Measurements from ENCODE around the gene TMEM14C. TPM values are rescaled to one million over a fixed set of nuclear protein-coding genes. Genes with fewer than 3 reads are reported as not detected.
"Not testable (repeated sequence)": the region's sequence is repeated elsewhere in the genome, so short reads cannot be mapped to it uniquely, and the experiment has no call there.

TMEM14C gene
- polyA plus RNA-seq, 1 donor: 96.1 TPM

DNA sequence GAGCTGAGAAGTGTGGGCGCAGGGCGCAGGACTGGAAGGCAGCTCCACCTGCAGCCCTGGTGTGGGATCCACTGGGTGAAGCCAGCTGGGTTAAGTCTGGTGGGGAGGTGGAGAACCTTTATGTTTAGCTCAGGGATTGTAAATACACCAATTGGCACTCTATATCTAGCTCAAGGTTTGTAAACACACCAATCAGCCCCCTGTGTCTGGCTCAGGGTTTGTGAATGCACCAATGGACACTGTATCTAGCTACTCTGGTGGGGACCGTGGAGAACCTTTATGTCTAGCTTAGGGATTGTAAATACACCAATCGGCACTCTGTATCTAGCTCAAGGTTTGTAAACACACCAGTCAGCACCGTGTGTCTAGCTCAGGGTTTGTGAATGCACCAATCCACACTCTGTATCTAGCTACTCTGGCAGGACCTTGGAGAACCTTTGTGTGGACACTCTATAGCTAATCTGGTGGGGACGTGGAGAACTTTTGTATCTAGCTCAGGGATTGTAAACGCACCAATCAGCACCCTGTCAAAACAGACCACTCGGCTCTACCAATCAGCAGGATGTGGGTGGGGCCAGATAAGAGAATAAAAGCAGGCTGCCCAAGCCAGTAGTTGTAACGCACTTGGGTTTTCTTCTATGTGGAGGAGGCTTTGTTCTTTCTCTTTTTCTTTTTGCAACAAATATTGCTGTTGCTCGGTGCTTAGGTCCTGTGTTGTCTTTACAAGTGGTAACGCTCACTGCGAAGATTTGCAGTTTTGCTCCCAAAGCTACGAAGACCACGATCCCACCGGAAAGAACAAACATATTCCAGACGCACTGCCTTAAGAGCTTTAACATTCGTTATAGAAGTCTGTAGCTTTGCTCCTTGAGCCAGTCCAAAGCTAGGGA, 1.7 kb upstream of the TMEM14C start:
- DNase-seq (ENCODE audit: low read depth): not testable (repeated sequence)

DNA sequence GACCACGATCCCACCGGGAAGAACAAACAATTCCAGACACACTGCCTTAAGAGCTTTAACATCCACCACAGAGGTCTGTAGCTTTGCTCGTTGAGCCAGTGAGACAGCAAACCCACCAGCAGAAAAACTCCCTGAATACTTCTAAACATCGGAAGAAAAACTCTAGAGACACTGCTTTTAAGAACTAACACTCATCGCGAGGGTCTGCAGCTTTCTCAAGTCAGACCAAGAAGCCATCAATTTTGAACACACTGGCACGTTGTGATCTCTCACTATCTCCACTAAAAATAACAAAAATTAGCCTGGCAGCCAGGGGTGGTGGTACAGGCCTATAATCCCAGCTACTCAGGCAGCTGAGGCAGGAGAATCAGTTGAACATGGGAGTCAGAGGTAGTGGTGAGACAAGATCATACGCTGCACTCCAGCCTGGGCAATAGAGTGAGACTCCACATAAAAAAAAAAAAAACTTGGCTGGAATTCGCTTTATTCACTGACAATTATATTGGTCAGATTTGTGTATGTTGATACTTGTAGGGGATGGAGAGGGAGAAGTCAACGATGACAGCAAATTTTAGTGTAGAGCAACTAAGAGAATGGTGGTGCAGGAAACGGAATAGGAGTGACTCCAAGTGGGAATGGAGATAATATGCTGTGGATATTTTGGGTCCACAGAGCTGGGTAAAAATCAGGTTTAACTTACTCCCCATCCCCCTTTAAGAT, 860 bp upstream of the TMEM14C start:
- no peak for DNase-seq (ENCODE audit: low read depth)

DNA sequence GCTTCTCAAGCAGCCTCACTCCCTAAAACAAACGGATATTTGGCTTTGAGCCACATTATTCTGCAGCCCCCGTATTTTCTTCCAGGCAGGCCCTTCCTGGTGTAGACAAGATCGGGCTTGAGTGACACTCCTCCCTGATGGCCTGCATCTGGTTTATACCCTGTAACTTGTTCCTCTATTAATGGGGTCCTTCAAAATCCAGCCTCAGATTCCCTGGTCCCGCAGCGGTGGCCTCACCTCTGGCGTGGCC, 375 bp upstream of the TMEM14C start:
- no peak for DNase-seq (ENCODE audit: low read depth)

DNA sequence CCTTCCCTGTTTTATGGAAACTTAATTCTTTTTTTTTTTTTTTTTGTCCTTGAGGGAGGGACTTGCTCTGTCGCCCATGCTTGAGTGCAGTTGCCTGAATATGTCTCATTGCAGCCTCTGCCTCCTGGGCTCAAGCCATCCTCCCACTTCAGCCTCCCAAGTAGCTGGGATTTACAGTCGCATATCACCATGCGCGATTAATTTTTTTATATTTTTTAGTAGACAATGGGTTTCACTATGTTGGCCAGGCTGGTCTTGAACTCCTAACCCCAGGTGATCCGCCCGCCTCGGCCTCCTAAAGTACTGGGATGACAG, 654 bp downstream of the TMEM14C start:
- no peak for DNase-seq (ENCODE audit: low read depth)

DNA sequence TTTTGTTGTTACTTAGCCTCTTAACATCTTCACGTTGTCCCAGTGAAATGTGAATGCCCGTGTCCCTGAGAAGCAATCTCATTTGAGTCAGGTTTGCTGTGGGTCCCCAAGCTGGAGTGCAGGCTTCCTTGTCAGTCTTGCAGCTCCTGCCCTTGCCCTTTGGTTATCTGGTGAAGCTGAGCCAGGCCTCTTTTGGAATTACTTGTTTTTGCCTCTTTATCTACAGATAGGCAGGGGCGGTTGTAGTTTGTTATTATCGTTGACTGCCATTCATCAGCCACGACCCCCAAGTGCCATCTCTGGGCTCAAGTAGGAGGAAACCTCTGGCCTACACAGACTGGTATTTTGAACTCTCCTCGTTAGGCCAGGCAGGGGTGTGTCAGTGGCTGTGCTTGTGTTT, 2.2 kb downstream of the TMEM14C start:
- DNase-seq (ENCODE audit: low read depth): no peak

DNA sequence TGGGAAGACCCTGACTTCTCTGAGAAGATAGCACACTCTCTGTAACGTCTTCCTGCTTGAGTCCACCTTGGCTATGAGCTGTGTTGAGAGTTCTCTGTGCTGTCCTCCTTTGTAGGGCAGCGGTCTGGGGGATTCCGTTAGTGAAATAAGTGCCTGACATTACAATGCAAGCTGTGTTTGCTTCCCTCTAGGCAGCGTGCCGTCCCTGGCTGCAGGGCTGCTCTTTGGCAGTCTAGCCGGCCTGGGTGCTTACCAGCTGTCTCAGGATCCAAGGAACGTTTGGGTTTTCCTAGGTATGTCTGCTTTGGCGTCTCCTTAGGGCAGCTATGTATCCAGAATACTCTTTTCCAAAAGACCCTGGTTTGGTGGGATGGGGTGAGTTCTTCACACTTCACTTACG, 2.8 kb downstream of the TMEM14C start:
- no peak for DNase-seq (ENCODE audit: low read depth)

DNA sequence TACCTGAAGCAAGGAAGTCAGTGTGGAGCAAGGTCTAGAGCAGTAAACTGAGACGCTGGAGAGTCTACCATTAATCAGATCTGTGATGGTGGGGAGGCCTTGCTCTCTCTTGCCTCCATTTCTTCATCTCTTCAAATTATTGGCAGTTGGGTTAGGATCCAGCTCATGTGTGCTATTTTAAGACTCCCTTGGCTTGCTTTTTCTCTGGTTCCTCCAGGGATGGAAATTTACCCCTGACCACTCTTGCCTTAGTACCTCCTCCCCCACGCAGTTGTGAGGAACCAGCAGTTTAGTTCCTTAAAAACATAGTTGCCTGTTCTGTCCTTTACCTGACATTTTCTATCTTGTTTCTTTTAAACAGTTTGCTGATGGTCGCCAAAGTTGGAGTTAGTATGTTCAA, 7.4 kb downstream of the TMEM14C start:
- DNase-seq (ENCODE audit: low read depth): no peak

DNA sequence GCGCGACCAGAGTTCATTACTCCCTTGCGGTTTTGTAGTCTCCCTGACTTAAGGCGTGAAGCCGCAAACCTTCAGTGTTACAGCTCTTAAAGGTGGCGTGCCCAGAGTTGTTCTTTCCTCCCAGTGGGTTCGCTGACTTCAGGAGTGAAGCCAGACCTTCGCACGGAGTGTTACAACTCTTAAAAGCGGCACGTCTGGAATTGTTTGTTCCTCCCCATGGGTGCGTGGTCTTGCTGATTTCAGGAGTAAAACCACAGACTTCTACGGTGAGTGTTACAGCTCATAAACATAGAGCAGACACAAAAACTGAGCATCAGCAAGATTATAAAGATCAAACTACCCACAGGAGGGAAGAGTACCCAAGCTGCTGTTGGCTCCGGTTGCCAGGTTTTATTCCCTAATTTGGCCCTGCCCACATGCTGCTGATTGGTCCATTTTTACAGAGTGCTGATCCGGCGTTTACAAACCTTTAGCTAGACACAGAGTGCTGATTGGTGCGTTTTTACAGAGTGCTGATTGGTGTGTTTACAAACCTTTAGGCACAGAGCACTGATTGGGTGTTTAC, 10.4 kb downstream of the TMEM14C start:
- no peak for DNase-seq (ENCODE audit: low read depth)

DNA sequence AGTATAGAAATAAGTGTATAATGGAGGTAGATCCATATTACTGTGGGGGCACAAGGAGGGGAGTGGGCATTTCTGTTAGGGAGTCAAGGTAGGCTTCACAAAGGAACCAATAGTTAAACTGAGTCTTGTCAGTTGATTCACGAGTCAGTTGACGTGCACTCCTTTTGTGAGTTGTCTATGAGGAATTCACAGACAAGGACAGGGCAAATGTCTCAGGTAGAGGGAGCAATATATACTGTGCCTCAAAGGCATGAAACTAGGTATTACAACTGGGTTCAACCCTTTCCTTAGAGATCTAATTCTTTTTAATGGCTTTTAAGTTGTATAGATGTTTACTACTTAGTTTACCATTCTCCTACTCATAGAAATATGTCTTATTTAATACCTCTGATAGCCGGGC, 11.0 kb downstream of the TMEM14C start:
- DNase-seq (ENCODE audit: low read depth): no peak

DNA sequence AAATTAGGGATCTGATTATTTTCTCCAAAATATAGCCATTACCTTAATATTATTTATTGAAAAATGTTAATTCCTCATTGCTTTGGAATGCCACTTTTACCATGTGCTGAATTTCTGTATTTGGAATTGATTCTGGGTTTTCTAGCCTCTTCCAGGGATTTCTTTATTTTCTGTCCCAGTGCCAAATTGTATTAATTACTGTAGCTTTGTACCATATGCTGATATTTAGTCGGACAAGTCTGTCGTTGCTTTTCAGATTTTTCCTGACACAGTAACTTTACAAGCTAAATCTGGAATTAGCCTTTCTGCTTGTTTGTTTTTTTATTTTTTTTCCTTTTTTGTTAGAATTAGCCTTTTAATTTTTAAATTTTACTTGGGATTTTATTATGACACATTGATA, 13.9 kb downstream of the TMEM14C start:
- DNase-seq (ENCODE audit: low read depth): no peak

DNA sequence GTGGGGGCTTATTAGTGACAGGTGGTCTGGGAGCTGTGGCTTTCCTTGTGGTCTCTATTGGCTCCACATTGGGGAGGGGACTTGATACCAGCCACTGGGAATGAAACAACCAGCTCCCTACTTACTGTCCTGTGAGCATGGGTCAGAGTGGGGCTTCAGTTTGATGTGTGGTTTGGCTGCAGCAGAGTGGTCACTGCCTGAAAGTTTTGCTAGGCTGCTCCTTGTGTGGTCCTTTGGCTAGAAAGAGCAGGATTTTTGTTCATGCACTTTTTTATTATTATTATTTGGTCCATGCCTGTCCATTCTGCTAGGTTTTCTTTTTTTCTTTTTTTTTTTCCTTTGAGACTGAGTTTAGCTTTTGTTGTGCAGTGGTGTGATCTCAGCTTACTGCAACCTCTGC, 17.2 kb downstream of the TMEM14C start:
- DNase-seq (ENCODE audit: low read depth): no peak

DNA sequence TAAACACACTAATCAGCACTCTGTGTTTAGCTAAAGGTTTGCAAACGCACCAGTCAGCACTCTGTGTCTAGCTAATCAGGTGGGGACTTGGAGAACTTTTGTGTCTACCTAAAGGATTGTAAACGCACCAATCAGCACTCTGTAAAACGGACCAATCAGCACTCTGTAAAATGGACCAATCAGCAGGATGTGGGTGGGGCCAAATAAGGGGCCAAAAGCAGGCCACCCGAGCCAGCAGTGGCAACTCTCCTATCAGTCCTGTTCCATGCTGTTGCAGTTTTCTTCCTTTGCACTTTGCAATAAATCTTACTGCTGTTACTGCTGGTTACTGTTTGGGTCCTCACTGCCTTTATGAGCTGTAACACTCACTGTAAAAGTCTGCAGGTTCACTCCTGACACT, 18.8 kb downstream of the TMEM14C start:
- DNase-seq (ENCODE audit: low read depth): not testable (repeated sequence)

DNA sequence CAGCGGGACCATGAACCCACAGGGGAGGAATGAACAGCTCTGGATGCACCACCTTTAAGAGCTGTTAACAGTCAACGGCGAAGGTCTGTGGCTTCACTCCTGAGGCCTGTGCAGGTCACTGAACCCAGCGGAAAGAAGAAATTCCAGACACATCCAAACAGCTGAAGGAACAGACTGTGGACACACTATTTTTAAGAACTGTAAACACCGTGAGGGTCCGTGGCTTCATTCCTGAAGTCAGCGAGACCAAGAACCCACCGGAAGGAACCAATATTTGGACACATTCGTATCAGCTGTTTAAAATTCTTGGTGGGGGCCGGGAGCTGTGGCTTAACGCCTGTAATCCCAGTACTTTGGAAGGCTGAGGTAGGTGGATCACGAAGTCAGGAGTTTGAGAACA, 19.4 kb downstream of the TMEM14C start:
- no peak for DNase-seq (ENCODE audit: low read depth)

DNA sequence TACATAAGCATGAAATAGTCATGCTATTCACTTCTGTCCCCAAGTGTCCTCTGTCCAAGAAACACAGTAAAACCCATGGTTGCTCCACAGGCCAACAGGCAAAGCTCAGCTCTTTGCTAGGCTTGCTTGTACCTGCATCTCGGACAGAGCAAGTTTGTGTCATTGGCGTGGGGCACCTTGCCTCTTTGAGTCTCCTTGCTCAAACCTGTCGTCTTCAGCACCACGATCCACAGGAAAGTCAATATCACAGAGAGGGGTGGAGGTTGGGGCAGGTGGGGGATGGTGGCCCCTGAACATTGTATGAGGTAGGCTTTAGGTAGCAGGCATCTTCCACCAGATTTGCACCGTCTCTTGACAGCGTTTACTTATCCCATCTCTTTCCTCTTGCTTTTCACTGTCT, 20.6 kb downstream of the TMEM14C start:
- no peak for DNase-seq (ENCODE audit: low read depth)

DNA sequence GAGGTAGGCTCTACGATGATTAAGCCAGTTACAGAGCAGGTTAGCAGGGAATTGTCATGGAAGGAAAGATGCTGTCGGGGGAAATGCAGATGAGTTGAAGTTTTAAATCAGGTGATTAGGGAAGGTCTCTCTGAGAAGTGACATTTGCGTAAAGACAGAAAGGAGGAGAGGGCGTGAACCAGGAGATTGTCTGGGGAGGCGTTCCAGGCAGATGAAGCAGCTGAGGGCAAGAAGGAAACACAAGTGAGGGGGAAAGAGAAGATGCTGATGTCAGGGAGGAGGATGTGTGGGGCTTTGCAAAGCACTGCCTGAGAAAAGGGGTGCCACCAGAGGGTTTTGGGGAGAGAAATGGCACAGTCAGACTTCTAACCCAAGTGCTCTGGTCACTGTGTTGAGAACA, 22.2 kb downstream of the TMEM14C start:
- no peak for DNase-seq (ENCODE audit: low read depth)

DNA sequence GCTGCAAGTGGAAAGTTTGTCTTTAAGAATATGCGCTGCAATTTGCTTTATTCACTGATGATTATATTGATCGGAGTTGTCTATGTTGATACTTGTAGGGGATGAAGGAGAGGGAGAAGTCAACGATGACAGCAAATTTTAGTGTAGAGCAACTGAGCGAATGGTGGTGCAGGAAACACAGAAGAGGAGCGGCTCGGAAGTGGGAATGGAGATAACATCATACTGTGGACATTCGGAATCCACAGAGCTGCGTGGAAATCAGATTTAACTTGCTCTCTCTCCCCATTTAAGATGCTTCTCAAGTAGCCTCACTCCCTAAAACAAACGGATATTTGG, 24.0 kb downstream of the TMEM14C start:
- no peak for DNase-seq (ENCODE audit: low read depth)

DNA sequence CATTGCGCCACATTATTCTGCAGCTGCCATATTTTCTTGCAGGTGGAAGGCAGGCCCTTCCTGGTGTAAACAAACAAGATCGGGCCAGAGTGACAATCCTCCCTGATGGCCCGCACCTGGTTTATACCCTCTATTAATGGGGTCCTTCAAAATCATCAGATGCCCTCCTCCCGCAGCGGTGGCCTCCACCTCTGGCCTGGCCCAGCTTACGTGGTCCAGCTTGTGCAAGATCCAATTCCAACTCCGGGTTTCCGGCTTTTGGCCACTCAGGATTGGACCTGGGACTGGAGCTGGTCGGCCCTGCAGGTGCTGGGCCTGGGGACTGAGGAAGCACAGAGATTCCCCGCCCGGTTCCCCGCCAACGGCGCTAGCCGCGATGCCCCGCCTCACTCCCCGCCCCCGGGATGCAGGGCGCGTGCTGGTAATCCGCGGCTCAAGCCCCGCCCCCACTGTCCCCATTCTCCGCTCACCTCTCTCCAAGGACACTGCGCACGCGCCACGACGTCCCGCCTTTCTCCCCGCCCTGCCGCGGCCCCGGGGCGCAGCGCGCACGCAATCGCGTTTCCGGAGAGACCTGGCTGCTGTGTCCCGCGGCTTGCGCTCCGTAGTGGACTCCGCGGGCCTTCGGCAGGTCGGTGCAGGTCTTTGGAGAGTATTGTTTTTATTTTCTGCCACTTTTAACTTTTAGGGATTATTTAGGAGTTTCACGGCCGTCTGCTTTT, 24.5 kb downstream of the TMEM14C start, which contains the start of gene TMEM14B:
Gene TMEM14B, plus strand, starts transcription at position 555 of the 722 bp plus-strand sequence. CDS start 1,441 bp downstream, outside the sequence.
- DNase-seq (ENCODE audit: low read depth): peak; percentile 91

DNA sequence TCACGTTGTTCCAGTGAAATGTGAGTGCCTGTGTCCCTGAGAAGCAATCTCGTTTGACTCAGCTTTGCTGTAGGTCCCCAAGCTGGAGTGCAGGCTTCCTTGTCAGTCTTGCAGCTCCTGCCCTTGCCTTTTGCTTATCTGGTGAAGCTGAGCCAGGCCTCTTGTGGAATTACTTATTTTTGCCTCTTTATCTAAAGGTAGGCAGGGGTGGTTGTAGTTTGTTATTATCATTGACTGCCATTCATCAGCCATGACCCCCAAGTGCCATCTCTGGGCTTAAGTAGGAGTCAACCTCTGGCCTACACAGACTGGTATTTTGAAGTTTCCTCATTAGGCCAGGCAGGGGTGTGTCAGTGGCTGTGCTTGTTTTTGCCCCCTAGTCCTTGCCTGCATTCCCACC, 26.9 kb downstream of the TMEM14C start:
- no peak for DNase-seq (ENCODE audit: low read depth)

DNA sequence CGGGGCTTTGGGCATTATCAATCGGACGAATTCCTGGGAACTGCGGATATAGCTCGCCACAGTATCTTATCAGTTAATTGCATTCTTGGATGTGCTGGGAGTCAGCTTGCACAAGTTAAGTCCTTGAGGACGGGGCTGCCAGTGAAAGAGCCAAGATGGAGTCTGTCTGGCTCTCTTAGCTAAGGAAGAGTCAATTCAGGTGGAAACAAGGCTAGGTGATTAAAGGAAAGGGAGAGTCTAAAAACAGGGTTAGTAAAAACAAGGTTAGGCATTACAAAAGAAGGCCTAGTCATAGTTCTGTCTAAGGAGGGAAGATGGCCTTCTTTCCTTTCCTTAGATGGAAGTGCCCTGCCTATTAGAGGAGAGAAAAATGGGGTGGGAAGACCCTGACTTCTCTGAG, 27.7 kb downstream of the TMEM14C start:
- not testable (repeated sequence) for DNase-seq (ENCODE audit: low read depth)

DNA sequence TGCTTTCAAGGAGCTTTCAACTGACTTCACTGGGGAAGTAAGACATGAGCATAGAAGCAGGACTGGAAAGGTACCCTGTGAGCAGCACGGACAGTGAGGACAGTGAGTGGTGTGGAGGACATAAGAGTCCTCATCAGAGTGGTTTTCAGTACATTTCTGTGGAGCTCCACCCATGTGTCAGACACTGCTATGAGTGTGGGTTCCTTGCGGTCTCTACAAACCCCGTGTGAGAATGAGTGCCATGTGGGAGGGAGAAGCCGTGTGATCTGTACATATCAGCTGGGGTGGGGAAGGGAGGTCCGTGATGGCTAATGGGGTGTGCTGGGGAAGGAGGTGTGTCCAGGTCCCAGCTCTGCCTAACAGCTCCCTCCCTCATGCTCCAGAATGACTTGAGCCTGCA, 28.9 kb downstream of the TMEM14C start:
- not testable (repeated sequence) for DNase-seq (ENCODE audit: low read depth)

DNA sequence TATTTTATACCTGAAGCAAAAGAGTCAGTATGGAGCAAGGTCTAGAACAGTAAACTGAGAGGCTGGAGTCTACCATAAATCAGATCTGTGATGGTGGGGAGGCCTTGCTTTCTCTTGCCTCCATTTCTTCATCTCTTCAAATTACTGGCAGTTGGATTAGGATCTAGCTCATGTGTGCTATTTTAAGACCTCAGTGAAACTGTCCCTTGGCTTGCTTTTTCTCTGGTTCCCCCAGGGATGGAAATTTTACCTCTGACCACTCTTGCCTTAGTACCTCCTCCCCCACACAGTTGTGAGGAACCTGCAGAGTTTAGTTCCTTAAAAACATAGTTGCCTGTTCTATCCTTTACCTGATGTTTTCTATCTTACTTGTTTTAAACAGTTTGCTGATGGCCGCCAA, 33.2 kb downstream of the TMEM14C start:
- no peak for DNase-seq (ENCODE audit: low read depth)

DNA sequence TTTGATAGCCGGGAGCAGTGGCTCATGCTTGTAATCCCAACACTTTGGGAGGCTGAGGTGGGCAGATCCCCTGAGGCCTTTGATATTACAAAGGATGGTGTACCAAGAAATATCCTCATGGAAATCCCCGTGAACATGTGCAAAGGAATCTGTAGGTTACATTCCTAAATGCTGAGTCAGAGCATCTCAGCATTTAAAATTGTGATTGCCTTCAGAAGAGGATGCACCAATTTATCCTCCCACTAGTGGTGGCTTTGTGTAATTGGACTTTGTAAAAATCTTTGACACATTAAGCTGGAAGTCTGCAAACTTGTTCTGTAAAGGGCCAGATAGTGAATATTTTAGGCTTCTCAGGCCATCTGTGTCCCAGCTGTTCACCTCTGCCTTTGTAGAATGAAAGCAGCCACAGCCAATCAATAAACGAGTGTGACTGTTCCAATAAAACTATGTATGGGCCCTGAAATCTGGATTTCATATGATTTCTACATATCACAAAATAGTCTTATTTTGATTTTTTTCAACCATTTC, 36.5 kb downstream of the TMEM14C start:
- no peak for DNase-seq (ENCODE audit: low read depth)
